ENCODE data around the gene AGFG2. TPM values are rescaled to one million over a fixed set of nuclear protein-coding genes. Genes with fewer than 3 reads are reported as not detected.
A peak's percentile ranks its signal among the peaks of the same experiment; 100 is the strongest.

The AGFG2 gene
- total RNA-seq, 1 experiment from 2014 or later = 42.5 TPM

DNA sequence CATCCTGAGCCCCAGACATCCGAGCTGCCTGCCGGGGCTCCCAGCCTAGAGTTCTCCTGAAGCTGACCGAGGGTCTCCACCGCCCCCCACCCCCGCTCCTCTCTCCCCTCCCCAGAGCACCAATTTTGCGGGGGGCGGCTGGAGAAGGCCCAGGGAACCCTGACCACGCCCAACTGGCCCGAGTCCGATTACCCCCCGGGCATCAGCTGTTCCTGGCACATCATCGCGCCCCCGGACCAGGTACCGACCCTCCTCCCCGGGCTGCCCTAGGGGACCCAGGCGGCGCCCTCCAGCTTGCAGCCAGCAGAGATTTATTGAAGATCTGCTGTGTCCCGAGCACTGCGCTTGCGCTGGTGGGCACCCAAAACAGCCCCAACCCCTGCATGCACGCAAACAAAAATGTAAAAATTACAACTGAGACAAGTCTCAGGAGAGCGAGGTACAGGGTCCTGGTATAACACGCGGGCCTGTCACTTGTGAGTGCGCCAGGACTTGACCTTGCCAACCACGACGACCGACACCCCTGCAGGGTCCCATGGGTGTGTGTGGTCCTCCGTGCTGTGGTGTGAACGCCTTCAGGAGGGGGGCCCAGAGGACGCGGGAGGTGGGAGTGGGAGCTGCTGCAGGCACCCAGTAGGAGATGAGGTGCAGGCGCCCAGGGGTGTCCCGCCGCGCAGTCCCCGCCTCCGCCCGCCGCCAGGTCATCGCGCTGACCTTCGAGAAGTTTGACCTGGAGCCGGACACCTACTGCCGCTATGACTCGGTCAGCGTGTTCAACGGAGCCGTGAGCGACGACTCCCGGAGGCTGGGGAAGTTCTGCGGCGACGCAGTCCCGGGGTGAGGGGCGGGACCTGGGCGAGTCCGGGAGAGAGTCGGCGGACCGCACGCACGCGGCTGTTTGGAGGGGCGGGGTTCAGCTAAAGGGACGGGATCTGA lies 66.2 kb downstream of the AGFG2 start:
- H3K4me1 ChIP-seq (ENCODE audit: control insufficient read depth, insufficient read depth, low read length) = peaks cover 8% of the 10 kb centered on the region; the same call in 1 of the 2 replicates
- TF ChIP-seq, protein P1, sequence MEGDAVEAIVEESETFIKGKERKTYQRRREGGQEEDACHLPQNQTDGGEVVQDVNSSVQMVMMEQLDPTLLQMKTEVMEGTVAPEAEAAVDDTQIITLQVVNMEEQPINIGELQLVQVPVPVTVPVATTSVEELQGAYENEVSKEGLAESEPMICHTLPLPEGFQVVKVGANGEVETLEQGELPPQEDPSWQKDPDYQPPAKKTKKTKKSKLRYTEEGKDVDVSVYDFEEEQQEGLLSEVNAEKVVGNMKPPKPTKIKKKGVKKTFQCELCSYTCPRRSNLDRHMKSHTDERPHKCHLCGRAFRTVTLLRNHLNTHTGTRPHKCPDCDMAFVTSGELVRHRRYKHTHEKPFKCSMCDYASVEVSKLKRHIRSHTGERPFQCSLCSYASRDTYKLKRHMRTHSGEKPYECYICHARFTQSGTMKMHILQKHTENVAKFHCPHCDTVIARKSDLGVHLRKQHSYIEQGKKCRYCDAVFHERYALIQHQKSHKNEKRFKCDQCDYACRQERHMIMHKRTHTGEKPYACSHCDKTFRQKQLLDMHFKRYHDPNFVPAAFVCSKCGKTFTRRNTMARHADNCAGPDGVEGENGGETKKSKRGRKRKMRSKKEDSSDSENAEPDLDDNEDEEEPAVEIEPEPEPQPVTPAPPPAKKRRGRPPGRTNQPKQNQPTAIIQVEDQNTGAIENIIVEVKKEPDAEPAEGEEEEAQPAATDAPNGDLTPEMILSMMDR (IDR thresholded peaks at IDR 0.05) = peak; percentile 37; the same call in 1 of the 2 replicates
- TF ChIP-seq, protein P2, sequence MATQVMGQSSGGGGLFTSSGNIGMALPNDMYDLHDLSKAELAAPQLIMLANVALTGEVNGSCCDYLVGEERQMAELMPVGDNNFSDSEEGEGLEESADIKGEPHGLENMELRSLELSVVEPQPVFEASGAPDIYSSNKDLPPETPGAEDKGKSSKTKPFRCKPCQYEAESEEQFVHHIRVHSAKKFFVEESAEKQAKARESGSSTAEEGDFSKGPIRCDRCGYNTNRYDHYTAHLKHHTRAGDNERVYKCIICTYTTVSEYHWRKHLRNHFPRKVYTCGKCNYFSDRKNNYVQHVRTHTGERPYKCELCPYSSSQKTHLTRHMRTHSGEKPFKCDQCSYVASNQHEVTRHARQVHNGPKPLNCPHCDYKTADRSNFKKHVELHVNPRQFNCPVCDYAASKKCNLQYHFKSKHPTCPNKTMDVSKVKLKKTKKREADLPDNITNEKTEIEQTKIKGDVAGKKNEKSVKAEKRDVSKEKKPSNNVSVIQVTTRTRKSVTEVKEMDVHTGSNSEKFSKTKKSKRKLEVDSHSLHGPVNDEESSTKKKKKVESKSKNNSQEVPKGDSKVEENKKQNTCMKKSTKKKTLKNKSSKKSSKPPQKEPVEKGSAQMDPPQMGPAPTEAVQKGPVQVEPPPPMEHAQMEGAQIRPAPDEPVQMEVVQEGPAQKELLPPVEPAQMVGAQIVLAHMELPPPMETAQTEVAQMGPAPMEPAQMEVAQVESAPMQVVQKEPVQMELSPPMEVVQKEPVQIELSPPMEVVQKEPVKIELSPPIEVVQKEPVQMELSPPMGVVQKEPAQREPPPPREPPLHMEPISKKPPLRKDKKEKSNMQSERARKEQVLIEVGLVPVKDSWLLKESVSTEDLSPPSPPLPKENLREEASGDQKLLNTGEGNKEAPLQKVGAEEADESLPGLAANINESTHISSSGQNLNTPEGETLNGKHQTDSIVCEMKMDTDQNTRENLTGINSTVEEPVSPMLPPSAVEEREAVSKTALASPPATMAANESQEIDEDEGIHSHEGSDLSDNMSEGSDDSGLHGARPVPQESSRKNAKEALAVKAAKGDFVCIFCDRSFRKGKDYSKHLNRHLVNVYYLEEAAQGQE (IDR thresholded peaks at IDR 0.05; ENCODE audit: insufficient read depth in 1 of 2, low read depth in 2 of 2, low read length in 1 of 2) = no peak
- TF ChIP-seq POLR2AphosphoS5 (IDR thresholded peaks at IDR 0.05; ENCODE audit: low read depth, low read length) = no peak
- no peak for TF ChIP-seq SIN3A (IDR thresholded peaks at IDR 0.05; ENCODE audit: borderline replicate concordance, insufficient read depth, low read depth, low read length)
- in situ Hi-C loops (cut with HindIII; ENCODE audit: low pct_unique_long_range_greater_than_20kb, low sequenced_read_pairs) (no loop called here), intact Hi-C loops (cut with micrococcal nuclease; ENCODE audit: unreplicated experiment) (no loop called here)
- ChIA-PET CTCF (no interaction called here), POLR2A (interaction anchor here (0.5 to 0.6 kb wide), 2 partner anchors 17 to 70 kb away, joined by 3 to 6 read pairs; no protein-coding TSS in a partner anchor)
- no peaks in the 10 kb centered on the region for H3K36me3 ChIP-seq (ENCODE audit: control insufficient read depth, insufficient read depth, low read length)
- no TSS peak for BruUV-seq (replicated peaks)
- H3K27me3 ChIP-seq (ENCODE audit: control insufficient read depth, insufficient read depth, low read length) = no peaks in the 10 kb centered on the region
- ATAC-seq (peak; percentile 57), DNase-seq (ENCODE audit: low read depth, low spot score) (no peak)
- H3K9me3 ChIP-seq (ENCODE audit: control insufficient read depth, insufficient read depth, low read depth, low read length) = no peaks in the 10 kb centered on the region
- peak overlapping the region; percentile 67 to 79 for H3K4me3 ChIP-seq (ENCODE audit: low read depth in 2 of 2, low read length in 2 of 2)
- H3K27ac ChIP-seq (ENCODE audit: low read length) = peak overlapping the region; percentile 78; the same call in 1 of the 2 replicates

DNA sequence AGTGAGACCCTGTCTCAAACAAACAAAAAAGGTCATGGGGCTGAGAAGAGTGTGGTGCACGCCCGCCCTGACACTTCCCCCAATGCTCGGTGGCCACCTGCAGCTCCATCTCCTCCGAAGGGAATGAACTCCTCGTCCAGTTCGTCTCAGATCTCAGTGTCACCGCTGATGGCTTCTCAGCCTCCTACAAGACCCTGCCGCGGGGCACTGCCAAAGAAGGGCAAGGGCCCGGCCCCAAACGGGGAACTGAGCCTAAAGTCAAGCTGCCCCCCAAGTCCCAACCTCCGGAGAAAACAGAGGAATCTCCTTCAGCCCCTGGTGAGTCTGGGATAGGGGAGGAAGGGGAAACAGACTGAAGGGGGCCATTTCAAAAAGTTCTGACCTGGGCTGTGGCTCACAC lies 67.3 kb downstream of the AGFG2 start:
- no TSS peak for BruUV-seq (replicated peaks)
- Histone ChIP-seq H3K36me3 (ENCODE audit: control insufficient read depth, insufficient read depth, low read length) (no peaks in the 10 kb centered on the region), H3K27me3 (ENCODE audit: control insufficient read depth, insufficient read depth, low read length) (no peaks in the 10 kb centered on the region), H3K4me3 (ENCODE audit: low read depth in 2 of 2, low read length in 2 of 2) (peak overlapping the region in 1 of 2 experiments; percentile 79; a peak in 1 of 4 replicates), H3K27ac (ENCODE audit: low read length) (no peak overlapping the region), H3K4me1 (ENCODE audit: control insufficient read depth, insufficient read depth, low read length) (peaks cover 8% of the 10 kb centered on the region; the same call in 1 of the 2 replicates), H3K9me3 (ENCODE audit: control insufficient read depth, insufficient read depth, low read depth, low read length) (no peaks in the 10 kb centered on the region)
- DNase-seq (ENCODE audit: low read depth, low spot score) = no peak
- ChIA-PET CTCF (interaction anchor here (0.6 kb wide), 1 partner anchor 221 kb away, joined by 7 read pairs; the partner anchor contains the start of gene EPHB4), POLR2A (no interaction called here)
- ATAC-seq = no peak
- intact Hi-C loops (cut with micrococcal nuclease; ENCODE audit: unreplicated experiment) (no loop called here), in situ Hi-C loops (cut with HindIII; ENCODE audit: low pct_unique_long_range_greater_than_20kb, low sequenced_read_pairs) (no loop called here)
- TF ChIP-seq POLR2AphosphoS5 (IDR thresholded peaks at IDR 0.05; ENCODE audit: low read depth, low read length) (no peak), TCF7L2 (IDR thresholded peaks at IDR 0.05; ENCODE audit: low read depth, low read length) (no peak), SIN3A (IDR thresholded peaks at IDR 0.05; ENCODE audit: borderline replicate concordance, insufficient read depth, low read depth, low read length) (no peak)
- TF ChIP-seq, protein P2 (IDR thresholded peaks at IDR 0.05; ENCODE audit: insufficient read depth in 1 of 2, low read depth in 2 of 2, low read length in 1 of 2) = no peak
- TF ChIP-seq, protein P1 (IDR thresholded peaks at IDR 0.05) = no peak

Data from Panc1 (cell line).